GM10266 (cell line): Measurements from ENCODE around the gene SLC35F3.

ENCODE experiments used
- DNase-seq: peaks from one replicate; pipeline ENCODE4 v3.0.0; 2012; ENCODE audit errors: extremely low spot score
- TF ChIP-seq, protein P1 (sequence below): IDR thresholded peaks from 2 replicates; pipeline ENCODE4 v1.5.1; 2012; ENCODE audit warnings: mild to moderate bottlenecking, low read depth; ENCODE audit not compliant: control insufficient read depth, insufficient read depth; ENCODE audit errors: missing control alignments

The SLC35F3 gene

GRCh38 chr1:234330843-234331215, 426.4 kb downstream of the SLC35F3 start:
- TF ChIP-seq, protein P1, sequence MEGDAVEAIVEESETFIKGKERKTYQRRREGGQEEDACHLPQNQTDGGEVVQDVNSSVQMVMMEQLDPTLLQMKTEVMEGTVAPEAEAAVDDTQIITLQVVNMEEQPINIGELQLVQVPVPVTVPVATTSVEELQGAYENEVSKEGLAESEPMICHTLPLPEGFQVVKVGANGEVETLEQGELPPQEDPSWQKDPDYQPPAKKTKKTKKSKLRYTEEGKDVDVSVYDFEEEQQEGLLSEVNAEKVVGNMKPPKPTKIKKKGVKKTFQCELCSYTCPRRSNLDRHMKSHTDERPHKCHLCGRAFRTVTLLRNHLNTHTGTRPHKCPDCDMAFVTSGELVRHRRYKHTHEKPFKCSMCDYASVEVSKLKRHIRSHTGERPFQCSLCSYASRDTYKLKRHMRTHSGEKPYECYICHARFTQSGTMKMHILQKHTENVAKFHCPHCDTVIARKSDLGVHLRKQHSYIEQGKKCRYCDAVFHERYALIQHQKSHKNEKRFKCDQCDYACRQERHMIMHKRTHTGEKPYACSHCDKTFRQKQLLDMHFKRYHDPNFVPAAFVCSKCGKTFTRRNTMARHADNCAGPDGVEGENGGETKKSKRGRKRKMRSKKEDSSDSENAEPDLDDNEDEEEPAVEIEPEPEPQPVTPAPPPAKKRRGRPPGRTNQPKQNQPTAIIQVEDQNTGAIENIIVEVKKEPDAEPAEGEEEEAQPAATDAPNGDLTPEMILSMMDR: no peak
- DNase-seq: no peak

DNA sequence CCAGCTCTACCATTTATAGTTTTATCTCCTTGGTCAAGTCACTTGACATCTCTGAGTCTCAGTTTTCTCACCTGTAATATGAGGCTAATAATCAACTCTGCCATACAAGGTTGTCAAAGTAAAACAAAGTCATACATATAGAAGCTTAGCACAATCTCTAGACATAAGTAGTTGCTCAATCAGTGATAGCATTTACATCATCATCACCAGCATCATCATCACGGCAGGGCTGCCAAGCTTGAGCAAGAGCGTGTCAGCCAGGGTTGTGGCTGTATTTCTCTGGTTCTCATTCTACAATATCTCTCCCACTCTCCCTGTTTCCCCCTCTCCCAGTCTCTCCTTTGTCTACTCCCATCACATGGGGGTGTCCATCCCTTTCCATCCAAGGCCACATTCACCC, 427.0 kb downstream of the SLC35F3 start:
- TF ChIP-seq, protein P1: no peak
- no peak for DNase-seq

DNA sequence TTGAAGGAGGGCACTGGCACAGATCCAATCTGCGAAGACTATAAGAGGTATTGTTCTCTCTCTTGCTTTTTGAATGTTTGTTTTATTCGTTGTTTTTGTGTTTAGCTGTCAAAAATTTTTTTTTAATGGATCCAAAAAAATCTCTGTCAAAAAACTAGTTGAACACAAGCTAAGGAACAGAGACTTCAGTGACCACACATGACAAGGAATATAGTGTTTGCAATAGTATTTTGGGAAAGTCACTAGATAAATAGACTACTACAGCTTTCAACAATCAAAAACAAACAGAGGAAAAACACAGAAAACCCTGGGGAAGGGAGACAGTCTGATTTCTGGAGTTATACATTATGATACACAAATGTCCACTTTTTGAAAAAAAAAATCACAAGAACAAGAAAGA, 431.9 kb downstream of the SLC35F3 start:
- TF ChIP-seq, protein P1: no peak
- no peak for DNase-seq

DNA sequence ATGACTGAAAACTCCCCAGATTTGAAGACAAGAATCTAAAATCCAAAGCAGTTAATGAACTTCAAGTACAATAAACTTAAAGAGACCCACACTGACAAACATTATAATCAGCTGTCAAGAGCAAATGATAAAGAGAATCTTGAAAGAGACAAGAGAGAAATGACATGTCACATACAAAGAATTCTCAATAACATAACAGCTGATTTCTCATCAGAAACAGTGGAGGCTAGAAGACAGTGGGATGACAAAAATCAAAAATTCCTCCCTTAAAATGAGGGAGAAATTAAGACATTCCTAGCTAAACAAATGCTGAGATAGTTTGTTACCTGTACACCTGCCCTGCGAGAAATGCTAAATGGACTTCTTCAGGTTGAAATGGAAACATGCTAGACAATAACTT, 432.8 kb downstream of the SLC35F3 start:
- DNase-seq: no peak
- TF ChIP-seq, protein P1: no peak

DNA sequence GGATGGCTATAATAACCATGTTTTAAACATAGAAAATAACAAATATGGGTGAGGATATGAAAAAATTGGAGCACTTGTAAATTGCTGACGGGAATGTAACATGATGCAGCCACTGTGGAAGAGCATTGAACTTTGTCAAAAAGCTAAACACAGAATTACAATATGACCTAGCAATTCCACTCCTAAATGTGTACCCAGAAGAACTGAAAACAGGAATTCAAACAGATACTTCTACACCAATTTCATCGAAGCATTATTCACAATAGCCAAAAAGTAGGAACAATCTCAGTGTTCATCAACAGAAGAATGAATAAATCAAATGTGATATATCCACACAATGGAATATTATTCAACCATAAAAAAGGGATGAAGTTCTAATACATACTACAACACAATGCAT, 436.1 kb downstream of the SLC35F3 start:
- TF ChIP-seq, protein P1: no peak
- no peak for DNase-seq

DNA sequence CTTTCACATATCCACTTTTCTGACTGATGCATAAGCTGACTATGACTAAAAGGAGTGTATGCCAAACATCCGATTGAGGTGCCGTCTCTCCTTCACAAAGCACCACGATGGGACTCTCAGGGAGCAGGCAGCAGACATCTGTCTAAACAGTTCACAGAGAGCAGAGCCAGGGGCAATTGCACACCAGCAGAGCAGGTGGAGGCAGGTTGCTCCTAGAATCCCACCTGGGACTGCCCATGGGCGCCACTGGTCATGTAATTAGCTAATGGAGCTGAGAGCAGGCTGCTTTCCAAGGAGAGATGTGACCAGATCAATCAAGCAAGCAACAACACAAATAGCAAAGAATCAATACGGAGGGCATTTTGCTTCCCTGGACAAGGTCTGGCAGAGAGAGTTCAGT, 438.3 kb downstream of the SLC35F3 start:
- TF ChIP-seq, protein P1: no peak
- DNase-seq: no peak

- no peak for DNase-seq
- TF ChIP-seq, protein P1: no peak
Observed at GRCh38 chr1:234345237-234345636, 440.8 kb downstream of the SLC35F3 start.

DNA sequence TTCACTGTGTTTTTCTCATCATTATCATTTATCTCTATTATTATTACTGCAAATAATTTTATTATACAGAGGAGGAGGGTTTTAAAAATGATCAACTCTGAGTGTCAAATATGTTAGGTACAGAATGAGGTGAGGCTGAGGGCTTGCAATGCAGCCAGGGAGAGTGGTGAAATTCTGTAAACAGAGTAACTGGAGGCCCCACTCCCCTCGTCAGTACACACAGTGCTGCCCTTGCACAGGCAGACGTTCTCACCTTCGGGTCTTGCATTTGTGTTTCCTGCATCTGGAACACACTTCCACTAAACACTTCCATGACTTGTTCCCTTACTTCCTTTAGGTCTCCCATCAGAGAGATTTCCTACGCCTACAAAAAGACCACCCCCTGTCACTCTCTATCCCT, 444.5 kb downstream of the SLC35F3 start:
- DNase-seq: no peak
- TF ChIP-seq, protein P1: no peak
